Trophoblast cell (in vitro differentiated cells and primary cell): ENCODE data around the gene TBL1X.

Experiments used
- DNase-seq, 2 donors: peaks; one replicate each; pipeline ENCODE4 v3.0.0-alpha.2; 2016
- H2AFZ ChIP-seq: 2 replicates; pipeline ENCODE4 v1.6.1; 2013; ENCODE audit warnings: low read length, moderate library complexity, mild to moderate bottlenecking; ENCODE audit not compliant: insufficient read depth, poor library complexity
- H2AK5ac ChIP-seq: 2 replicates; pipeline ENCODE4 v1.6.1; 2013; ENCODE audit warnings: mild to moderate bottlenecking, low read length
- H2BK120ac ChIP-seq: 2 replicates; pipeline ENCODE4 v1.6.1; 2013; ENCODE audit warnings: low read length, mild to moderate bottlenecking, moderate library complexity; ENCODE audit not compliant: insufficient read depth, poor library complexity
- H2BK12ac ChIP-seq: 2 replicates; pipeline ENCODE4 v1.6.1; 2013; ENCODE audit warnings: mild to moderate bottlenecking, low read length, moderate library complexity
- H2BK5ac ChIP-seq: 2 replicates; pipeline ENCODE4 v1.6.1; 2013; ENCODE audit warnings: low read length, low read depth, moderate library complexity, mild to moderate bottlenecking; ENCODE audit not compliant: poor library complexity
- H3K14ac ChIP-seq: 2 replicates; pipeline ENCODE4 v1.6.1; 2013; ENCODE audit warnings: mild to moderate bottlenecking, low read length
- H3K18ac ChIP-seq: 2 replicates; pipeline ENCODE4 v1.6.1; 2013; ENCODE audit warnings: mild to moderate bottlenecking, low read length
- H3K23ac ChIP-seq: 2 replicates; pipeline ENCODE4 v1.6.1; 2013; ENCODE audit warnings: low read length
- H3K27ac ChIP-seq: 2 replicates; pipeline ENCODE4 v1.5.1; 2013; ENCODE audit warnings: low read depth, mild to moderate bottlenecking, inconsistent platforms, low read length, moderate library complexity
- H3K27me3 ChIP-seq: 2 replicates; pipeline ENCODE4 v1.6.1; 2013; ENCODE audit warnings: inconsistent platforms, mild to moderate bottlenecking, low read length, moderate library complexity; ENCODE audit not compliant: insufficient read depth
- H3K36me3 ChIP-seq, 2 experiments: 1 replicate in 1 of 2; 2 replicates in 1 of 2; pipeline ENCODE4 v1.6.1; 2013; ENCODE audit warnings: low read length in 2 of 2, mild to moderate bottlenecking in 2 of 2, moderate library complexity in 1 of 2; ENCODE audit not compliant: insufficient read depth in 2 of 2, control insufficient read depth in 1 of 2
- H3K4ac ChIP-seq: 2 replicates; pipeline ENCODE4 v1.6.1; 2013; ENCODE audit warnings: low read depth, mild to moderate bottlenecking, low read length, moderate library complexity
- H3K4me1 ChIP-seq, 2 experiments: 1 replicate in 1 of 2; 2 replicates in 1 of 2; pipeline ENCODE4 v1.6.1; 2013; ENCODE audit warnings: low read length in 2 of 2, mild to moderate bottlenecking in 2 of 2, moderate library complexity in 1 of 2; ENCODE audit not compliant: insufficient read depth in 2 of 2, control insufficient read depth in 1 of 2
- H3K4me2 ChIP-seq: 2 replicates; pipeline ENCODE4 v1.6.1; 2013; ENCODE audit warnings: inconsistent platforms, mild to moderate bottlenecking, low read length, moderate library complexity
- H3K4me3 ChIP-seq: 2 replicates; pipeline ENCODE4 v1.5.1; 2013; ENCODE audit warnings: mild to moderate bottlenecking, low read depth, low read length, inconsistent platforms
- H3K79me1 ChIP-seq: one replicate; pipeline ENCODE4 v1.6.1; 2013; ENCODE audit warnings: low read length
- H3K79me2 ChIP-seq: 2 replicates; pipeline ENCODE4 v1.6.1; 2013; ENCODE audit warnings: low read length, mild to moderate bottlenecking; ENCODE audit not compliant: control insufficient read depth, insufficient read depth, poor library complexity
- H3K9ac ChIP-seq: 2 replicates; pipeline ENCODE4 v1.6.1; 2013; ENCODE audit warnings: mild to moderate bottlenecking, low read length
- H3K9me3 ChIP-seq: 2 replicates; pipeline ENCODE4 v1.6.1; 2013; ENCODE audit warnings: low read depth, mild to moderate bottlenecking, control low read depth, inconsistent platforms, low read length; ENCODE audit not compliant: insufficient read depth
- H4K12ac ChIP-seq: 2 replicates; pipeline ENCODE4 v1.6.1; 2013; ENCODE audit warnings: low read depth, mild to moderate bottlenecking, low read length, moderate library complexity
- H4K8ac ChIP-seq: 2 replicates; pipeline ENCODE4 v1.6.1; 2013; ENCODE audit warnings: low read depth, mild to moderate bottlenecking, low read length, moderate library complexity
- H4K91ac ChIP-seq: one replicate; pipeline ENCODE4 v1.6.1; 2013; ENCODE audit warnings: low read depth, mild to moderate bottlenecking, low read length, moderate library complexity
- WGBS: extraction: QIAGEN DNeasy Blood & Tissue Kit; methylation state at CpG from one replicate; pipeline ENCODE4 v1.1.7; 2013; ENCODE audit warnings: missing lambda C conversion rate; ENCODE audit not compliant: insufficient read length, insufficient coverage; ENCODE audit errors: extremely low coverage; 5-methylcytosine and 5-hydroxymethylcytosine counted together

The TBL1X gene

DNA sequence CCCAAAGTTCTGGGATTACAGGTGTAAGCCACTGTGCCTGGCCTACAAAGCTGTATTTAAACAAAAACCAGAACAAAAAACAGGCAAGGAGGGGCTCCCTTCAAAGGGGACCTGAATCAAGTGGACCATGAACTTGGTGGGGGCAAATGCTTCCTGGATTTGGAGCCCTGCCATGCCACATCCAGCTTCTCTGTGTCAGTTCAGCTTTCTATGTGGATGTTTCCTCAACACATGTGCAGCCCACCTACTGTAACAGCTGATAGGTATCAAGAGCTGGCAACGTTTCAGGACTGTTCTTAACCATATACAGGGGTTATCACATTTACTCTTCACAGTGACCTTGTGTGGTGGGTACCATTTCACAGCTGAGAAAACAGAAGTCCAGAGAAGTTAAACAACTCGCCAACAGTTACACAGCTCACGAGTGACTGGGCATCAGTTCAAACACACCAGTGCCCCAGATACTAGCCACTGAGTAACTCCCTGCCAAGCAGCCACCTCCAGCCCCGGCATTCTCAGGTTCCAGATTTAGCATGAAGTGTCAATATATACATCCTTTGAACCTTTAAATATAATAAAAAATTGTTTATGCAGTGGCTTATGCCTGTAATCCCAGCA, 293.3 kb downstream of the TBL1X start:
- no peaks in the 10 kb centered on the region for H3K9me3 ChIP-seq
- no peak overlapping the region for H4K91ac ChIP-seq
- WGBS: no CpG with 5 or more reads among the region's 4 CpGs

DNA sequence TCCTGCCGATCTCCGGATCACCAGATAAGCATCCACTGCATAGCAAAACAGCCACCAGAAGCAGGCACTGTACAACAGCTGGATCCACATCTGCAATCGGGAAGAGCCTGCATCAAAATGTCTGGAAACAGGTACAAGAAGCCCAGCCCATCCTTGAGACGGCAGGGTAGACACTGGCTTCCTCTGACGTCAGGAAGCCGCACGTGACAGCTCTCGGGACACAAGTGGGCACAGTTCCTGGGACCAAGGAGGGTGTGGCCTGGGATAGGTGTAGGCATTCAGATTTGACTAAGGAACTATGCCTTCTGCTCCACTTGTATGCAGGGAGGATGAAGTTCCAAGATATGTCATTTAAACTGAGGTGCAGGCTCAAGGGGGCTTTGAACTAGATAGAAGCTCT, 294.5 kb downstream of the TBL1X start:
- Histone ChIP-seq H3K4ac (no peak overlapping the region), H2BK5ac (no peak overlapping the region), H3K27ac (no peak overlapping the region), H3K4me1 (no peaks in the 10 kb centered on the region), H3K18ac (no peak overlapping the region), H4K8ac (no peak overlapping the region), H2AFZ (no peak overlapping the region), H3K27me3 (no peaks in the 10 kb centered on the region), H3K4me2 (no peak overlapping the region), H2BK12ac (no peak overlapping the region), H3K9me3 (no peaks in the 10 kb centered on the region), H3K4me3 (no peak overlapping the region), H4K91ac (no peak overlapping the region), H2BK120ac (no peak overlapping the region), H2AK5ac (no peak overlapping the region), H3K23ac (no peak overlapping the region), H3K9ac (no peak overlapping the region), H3K79me2 (no peaks in the 10 kb centered on the region), H3K14ac (no peak overlapping the region), H3K79me1 (no peaks in the 10 kb centered on the region), H3K36me3 (no peaks in the 10 kb centered on the region), H4K12ac (no peak overlapping the region)
- peak in 1 of 2 donors; percentile 7 for DNase-seq
- no CpG with 5 or more reads among the region's 8 CpGs for WGBS

More for the DNA sequence above, 293.3 kb downstream of the TBL1X start:
- DNase-seq: no peak
- Histone ChIP-seq H3K79me2 (no peaks in the 10 kb centered on the region), H2BK12ac (no peak overlapping the region), H3K4ac (no peak overlapping the region), H3K4me2 (no peak overlapping the region), H3K36me3 (no peaks in the 10 kb centered on the region), H4K8ac (no peak overlapping the region), H3K79me1 (no peaks in the 10 kb centered on the region), H3K23ac (no peak overlapping the region), H3K9ac (no peak overlapping the region), H3K18ac (no peak overlapping the region), H2AFZ (no peak overlapping the region), H2BK5ac (no peak overlapping the region), H3K4me1 (no peaks in the 10 kb centered on the region), H3K27ac (no peak overlapping the region), H3K14ac (no peak overlapping the region), H2BK120ac (no peak overlapping the region), H3K27me3 (no peaks in the 10 kb centered on the region), H4K12ac (no peak overlapping the region), H3K4me3 (no peak overlapping the region), H2AK5ac (no peak overlapping the region)

DNA sequence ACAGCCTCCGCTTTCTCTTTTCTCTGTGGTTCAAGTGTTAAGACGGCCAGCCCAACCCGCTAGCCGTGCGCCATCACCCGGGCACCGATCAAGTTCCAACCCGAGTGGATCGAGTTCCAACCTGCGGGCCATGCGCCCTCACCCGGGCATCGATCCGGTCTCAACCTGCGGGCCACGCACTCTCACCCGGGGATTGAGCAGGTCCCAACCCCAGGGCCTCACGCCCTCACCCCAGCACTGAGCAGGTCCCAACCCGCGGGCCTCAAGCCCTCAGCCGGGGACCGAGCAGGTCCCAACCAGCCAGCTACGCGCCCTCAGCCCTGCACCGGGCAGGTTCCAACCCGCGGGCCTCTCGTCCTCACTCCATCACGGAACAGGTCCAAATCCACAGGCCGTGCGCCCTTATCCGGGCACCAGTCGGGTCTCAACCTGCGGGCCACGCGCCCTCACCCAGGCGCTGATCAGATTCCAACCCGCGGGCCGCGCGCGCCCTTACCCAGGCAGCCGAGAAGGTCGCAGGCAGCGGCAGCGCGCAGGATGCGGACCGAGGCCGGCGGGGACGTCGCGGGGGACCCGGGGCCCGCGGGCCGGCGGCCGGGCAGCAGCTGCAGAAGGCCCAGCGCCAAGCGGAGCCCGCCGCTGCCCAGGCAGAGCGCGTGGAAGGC, 300.3 kb downstream of the TBL1X start:
- no peak overlapping the region for H3K27ac ChIP-seq
- H3K4me3 ChIP-seq: peak overlapping the region; percentile 58
- H3K18ac ChIP-seq: peak overlapping the region; percentile 53
- H2BK12ac ChIP-seq: peak overlapping the region; percentile 80
- no peak overlapping the region for H4K91ac ChIP-seq
- peak overlapping the region; percentile 43 for H2BK120ac ChIP-seq
- no peak overlapping the region for H3K23ac ChIP-seq
- H2AFZ ChIP-seq: peak overlapping the region; percentile 74
- H2AK5ac ChIP-seq: no peak overlapping the region
- whole genome bisulfite sequencing: no CpG with 5 or more reads among the region's 67 CpGs
- no peak overlapping the region for H3K9ac ChIP-seq
- peak overlapping the region; percentile 78 for H4K8ac ChIP-seq
- H3K4ac ChIP-seq: peak overlapping the region; percentile 36
- H3K14ac ChIP-seq: peak overlapping the region; percentile 51
- peak overlapping the region; percentile 74 for H3K4me2 ChIP-seq
- H3K4me1 ChIP-seq: peaks cover 4% of the 10 kb centered on the region in 2 experiments
- no peaks in the 10 kb centered on the region for H3K9me3 ChIP-seq
- no peak for DNase-seq
- peaks cover 4% of the 10 kb centered on the region for H3K79me1 ChIP-seq
- H3K27me3 ChIP-seq: no peaks in the 10 kb centered on the region
- H2BK5ac ChIP-seq: no peak overlapping the region
- peak overlapping the region; percentile 43 for H4K12ac ChIP-seq
- peaks cover 4% of the 10 kb centered on the region for H3K79me2 ChIP-seq
- no peaks in the 10 kb centered on the region for H3K36me3 ChIP-seq

DNA sequence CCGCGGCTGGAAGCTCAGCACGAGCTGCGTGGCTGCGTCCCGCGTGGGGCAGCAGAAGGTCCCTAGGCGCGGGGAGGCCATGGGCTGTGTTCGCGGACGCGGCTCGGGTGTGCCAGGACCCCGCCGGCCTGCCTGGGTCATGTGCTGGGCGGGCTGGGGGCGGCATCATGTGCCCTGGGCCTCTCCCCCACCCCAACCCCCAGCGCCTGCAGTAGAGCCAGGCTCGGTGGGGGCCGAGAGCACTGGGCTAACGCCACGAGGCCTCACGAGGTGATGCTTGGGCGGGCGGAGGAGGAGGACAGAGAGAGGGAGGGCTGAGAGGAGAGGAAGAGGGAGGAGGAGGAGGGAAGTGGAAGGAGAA, 300.9 kb downstream of the TBL1X start, which contains the start of gene GPR143:
Gene GPR143 (minus strand): TSS at position 111 of the 361 bp plus-strand sequence. CDS start 30 bp downstream, at position 81.
- peak within 1 kb of the TSS; percentile 78 for H4K8ac ChIP-seq
- no CpG with 5 or more reads among the region's 26 CpGs for WGBS
- H3K27me3 ChIP-seq: no peaks in the 10 kb centered on the region
- peak within 1 kb of the TSS; percentile 58 for H3K4me3 ChIP-seq
- H3K4me1 ChIP-seq: peaks cover 4 to 7% of the 10 kb centered on the region in 2 experiments
- H3K79me1 ChIP-seq: peaks cover 4% of the 10 kb centered on the region
- H3K4ac ChIP-seq: peak within 1 kb of the TSS; percentile 36
- peak within 1 kb of the TSS; percentile 74 for H2AFZ ChIP-seq
- peak within 1 kb of the TSS; percentile 51 for H3K14ac ChIP-seq
- peak within 1 kb of the TSS; percentile 52 for H2AK5ac ChIP-seq
- no peak within 1 kb of the TSS for H4K91ac ChIP-seq
- H3K4me2 ChIP-seq: peak within 1 kb of the TSS; percentile 74
- peaks cover 4% of the 10 kb centered on the region for H3K79me2 ChIP-seq
- H4K12ac ChIP-seq: peak within 1 kb of the TSS; percentile 43
- H3K18ac ChIP-seq: peak within 1 kb of the TSS; percentile 53
- H2BK5ac ChIP-seq: no peak within 1 kb of the TSS
- H3K9me3 ChIP-seq: no peaks in the 10 kb centered on the region
- peak within 1 kb of the TSS; percentile 80 for H2BK12ac ChIP-seq
- no peak for DNase-seq
- H3K36me3 ChIP-seq: no peaks in the 10 kb centered on the region
- no peak within 1 kb of the TSS for H3K9ac ChIP-seq
- H3K23ac ChIP-seq: no peak within 1 kb of the TSS
- peak within 1 kb of the TSS; percentile 43 for H2BK120ac ChIP-seq
- no peak within 1 kb of the TSS for H3K27ac ChIP-seq
